H1 (cell line): ENCODE data around the gene GLT8D2. TPM values are rescaled to one million over a fixed set of nuclear protein-coding genes. Genes with fewer than 3 reads are reported as not detected.

Experiments
- CTCF ChIA-PET: fragments of 300-600 bp; sonication (Branson Sonifier 250); formaldehyde crosslinking; loops from one replicate; lab custom pipeline; 2021; ENCODE audit not compliant: partially characterized antibody; lab: Charles Lee
- POLR2A ChIA-PET: fragments of 300-600 bp; sonication (Branson Sonifier 250); formaldehyde crosslinking; loops from one replicate; lab custom pipeline; 2021; ENCODE audit warnings: inconsistent platforms; ENCODE audit not compliant: partially characterized antibody; lab: Charles Lee
- DNase-seq, 2 experiments: peaks; one replicate each; pipeline versions ENCODE4 v3.0.0 to v3.0.0-alpha.2; 2010 to 2022; ENCODE audit warnings: low spot score in 2 of 2, low read depth in 1 of 2, mixed read lengths in 1 of 2
- FAIRE-seq: peaks from 2 replicates; lab custom pipeline; 2011; peaks lifted over from hg19 to GRCh38; lab: Jason Lieb, UNC
- H2AFZ ChIP-seq: 2 replicates; pipeline ENCODE4 v1.8.1; 2012; ENCODE audit warnings: low read length, inconsistent platforms
- H2AK5ac ChIP-seq: 2 replicates; pipeline ENCODE4 v1.6.1; 2013; ENCODE audit warnings: low read depth, low read length
- H2BK120ac ChIP-seq: replicated peaks from 2 replicates; pipeline ENCODE3; 2013; ENCODE audit warnings: low read depth, low read length, inconsistent platforms
- H2BK12ac ChIP-seq: 2 replicates; pipeline ENCODE4 v1.6.1; 2013; ENCODE audit warnings: low read depth, low read length
- H2BK15ac ChIP-seq: 2 replicates; pipeline ENCODE4 v1.6.1; 2013; ENCODE audit warnings: low read length
- H2BK20ac ChIP-seq: 2 replicates; pipeline ENCODE4 v1.6.1; 2013; ENCODE audit warnings: low read length
- H2BK5ac ChIP-seq: 2 replicates; pipeline ENCODE4 v1.6.1; 2013; ENCODE audit warnings: low read depth, low read length
- H3K14ac ChIP-seq: 2 replicates; pipeline ENCODE4 v1.6.1; 2013; ENCODE audit warnings: inconsistent platforms; ENCODE audit not compliant: insufficient read length
- H3K18ac ChIP-seq: 2 replicates; pipeline ENCODE4 v1.6.1; 2013; ENCODE audit warnings: low read length; ENCODE audit errors: extremely low read depth
- H3K23ac ChIP-seq: 2 replicates; pipeline ENCODE4 v1.6.1; 2013; ENCODE audit warnings: inconsistent platforms; ENCODE audit not compliant: insufficient read length
- H3K23me2 ChIP-seq: 2 replicates; pipeline ENCODE4 v1.6.1; 2013; ENCODE audit warnings: low read depth, low read length
- H3K27ac ChIP-seq: 2 replicates; pipeline ENCODE4 v1.6.1; 2011; ENCODE audit warnings: low read depth, low read length, inconsistent platforms
- H3K27me3 ChIP-seq, 4 experiments: replicated peaks in 1 of 4; 1 replicate in 1 of 4; 2 replicates in 3 of 4; pipeline versions ENCODE4 v1.6.1 to v1.8.1; 2011 to 2013; ENCODE audit warnings: low read length in 3 of 4, mild to moderate bottlenecking in 3 of 4, inconsistent platforms in 2 of 4, mixed read lengths in 2 of 4, moderate library complexity in 1 of 4; ENCODE audit not compliant: control insufficient read depth in 3 of 4, insufficient read depth in 3 of 4; ENCODE audit errors: extremely low read depth in 1 of 4
- H3K36me3 ChIP-seq, 4 experiments: 2 replicates each; pipeline versions ENCODE4 v1.6.1 to v1.8.1; 2011 to 2013; ENCODE audit warnings: mild to moderate bottlenecking in 4 of 4, low read length in 3 of 4, moderate library complexity in 2 of 4, control low read depth in 1 of 4, inconsistent platforms in 1 of 4; ENCODE audit not compliant: insufficient read depth in 4 of 4, control insufficient read depth in 2 of 4
- H3K4ac ChIP-seq: replicated peaks from 2 replicates; pipeline ENCODE3; 2013; ENCODE audit warnings: low read length, low read depth, mixed read lengths, inconsistent platforms; ENCODE audit not compliant: insufficient read length
- H3K4me1 ChIP-seq, 4 experiments: replicated peaks in 1 of 4; 1 replicate in 1 of 4; 2 replicates in 3 of 4; pipeline versions ENCODE4 v1.6.1 to v1.8.1; 2011 to 2013; ENCODE audit warnings: low read length in 3 of 4, inconsistent platforms in 2 of 4, mixed read lengths in 1 of 4; ENCODE audit not compliant: insufficient read depth in 4 of 4, control insufficient read depth in 3 of 4
- H3K4me2 ChIP-seq, 2 experiments: 2 replicates each; pipeline versions ENCODE4 v1.6.1 to v1.8.1; 2011 to 2013; ENCODE audit warnings: low read depth in 2 of 2, low read length in 2 of 2, control low read depth in 1 of 2, inconsistent platforms in 1 of 2, mild to moderate bottlenecking in 1 of 2; ENCODE audit not compliant: insufficient read depth in 1 of 2
- H3K4me3 ChIP-seq, 4 experiments: fragments of 200-600, 300-600 bp in 1 of 4; sonication (generic), shearing (Covaris generic), sonication (Bioruptor Twin) in 1 of 4; 2 replicates each; pipeline versions ENCODE4 v1.5.1 to v1.8.1; 2011 to 2016; ENCODE audit warnings: low read length in 4 of 4, low read depth in 3 of 4, control low read depth in 2 of 4, inconsistent platforms in 2 of 4, mild to moderate bottlenecking in 2 of 4, mixed read lengths in 1 of 4, moderate library complexity in 1 of 4; ENCODE audit not compliant: insufficient read depth in 2 of 4; ENCODE audit errors: extremely low read depth in 1 of 4
- H3K56ac ChIP-seq: replicated peaks from 2 replicates; pipeline ENCODE3; 2013; ENCODE audit warnings: low read depth, mild to moderate bottlenecking, mixed read lengths, low read length, inconsistent platforms; ENCODE audit not compliant: insufficient read length
- H3K79me1 ChIP-seq: 2 replicates; pipeline ENCODE4 v1.6.1; 2013; ENCODE audit warnings: low read depth, low read length, control low read depth
- H3K79me2 ChIP-seq, 2 experiments: 2 replicates each; pipeline versions ENCODE4 v1.6.1 to v1.8.1; 2012 to 2013; ENCODE audit warnings: low read length in 2 of 2, mild to moderate bottlenecking in 2 of 2, inconsistent platforms in 1 of 2; ENCODE audit not compliant: insufficient read depth in 2 of 2, control insufficient read depth in 1 of 2
- H3K9ac ChIP-seq, 4 experiments: replicated peaks in 1 of 4; 1 replicate in 1 of 4; 2 replicates in 3 of 4; pipeline versions ENCODE4 v1.6.1 to v1.8.1; 2011 to 2013; ENCODE audit warnings: low read depth in 3 of 4, low read length in 3 of 4, control low read depth in 2 of 4, mild to moderate bottlenecking in 2 of 4, moderate library complexity in 2 of 4, inconsistent platforms in 1 of 4; ENCODE audit errors: extremely low read depth in 1 of 4
- H3K9me3 ChIP-seq, 2 experiments: 2 replicates each; pipeline versions ENCODE4 v1.6.1 to v1.8.1; 2012 to 2013; ENCODE audit warnings: mild to moderate bottlenecking in 2 of 2, moderate library complexity in 2 of 2, control low read depth in 1 of 2, inconsistent platforms in 1 of 2, low read depth in 1 of 2, low read length in 1 of 2, mixed read lengths in 1 of 2; ENCODE audit not compliant: insufficient read depth in 2 of 2
- H4K20me1 ChIP-seq, 2 experiments: replicated peaks in 1 of 2; 2 replicates each; pipeline versions ENCODE3 to v1.8.1; 2011 to 2013; ENCODE audit warnings: inconsistent platforms in 2 of 2, low read length in 2 of 2, mild to moderate bottlenecking in 1 of 2; ENCODE audit not compliant: insufficient read depth in 2 of 2, control insufficient read depth in 1 of 2
- H4K5ac ChIP-seq: 2 replicates; pipeline ENCODE4 v1.6.1; 2013; ENCODE audit warnings: low read length, low read depth, mixed read lengths, inconsistent platforms; ENCODE audit not compliant: insufficient read length
- H4K8ac ChIP-seq: 2 replicates; pipeline ENCODE4 v1.8.0; 2013; ENCODE audit warnings: mild to moderate bottlenecking, moderate library complexity, low read length, inconsistent platforms; ENCODE audit not compliant: insufficient read depth; ENCODE audit errors: extremely low read depth
- H4K91ac ChIP-seq: replicated peaks from 2 replicates; pipeline ENCODE3; 2013; ENCODE audit warnings: low read length, mixed read lengths, inconsistent platforms; ENCODE audit not compliant: insufficient read length
- ASH2L ChIP-seq: fragments of 200-600, 300-600 bp; sonication (generic); IDR thresholded peaks from one replicate; pipeline ENCODE4 v1.7.1; 2017; ENCODE audit warnings: low read length
- BCL11A ChIP-seq, 2 experiments: IDR thresholded peaks; one replicate each; pipeline ENCODE4 v1.6.1; 2011; ENCODE audit warnings: low read depth in 2 of 2, low read length in 2 of 2, mild to moderate bottlenecking in 2 of 2
- HDAC6 ChIP-seq: IDR thresholded peaks from one replicate; pipeline ENCODE4 v1.7.1; 2012; ENCODE audit warnings: low read depth, mild to moderate bottlenecking, inconsistent platforms, low read length, moderate library complexity
- RXRA ChIP-seq: IDR thresholded peaks from 2 replicates; pipeline ENCODE4 v1.6.1; 2011; ENCODE audit warnings: low read depth, mild to moderate bottlenecking, low read length, moderate library complexity; ENCODE audit not compliant: insufficient read depth
- SIN3A ChIP-seq, 2 experiments: IDR thresholded peaks in 1 of 2; conservative IDR thresholded peaks in 1 of 2; 2 replicates each; pipeline ENCODE4 v1.6.1; 2011 to 2012; ENCODE audit warnings: low read length in 2 of 2, improper control_type of control experiment in 1 of 2, low read depth in 1 of 2, mild to moderate bottlenecking in 1 of 2
- SIRT6 ChIP-seq: IDR thresholded peaks from one replicate; pipeline ENCODE4 v1.7.1; 2012; ENCODE audit warnings: low read length, inconsistent platforms
- SP2 ChIP-seq: IDR thresholded peaks from 2 replicates; pipeline ENCODE4 v1.6.1; 2012; ENCODE audit warnings: mild to moderate bottlenecking, low read length, inconsistent platforms
- WGBS, 2 experiments: shearing (Covaris generic) in 1 of 2; methylation state at CpG; one replicate each; pipeline versions ENCODE4 v1.1.6 to v1.1.7; 2013 to 2015; ENCODE audit warnings: low lambda C conversion rate in 2 of 2, mixed read lengths in 2 of 2, inconsistent platforms in 1 of 2, low coverage in 1 of 2, missing lambda C conversion rate in 1 of 2; ENCODE audit not compliant: insufficient replicate concordance in 2 of 2, insufficient coverage in 1 of 2, insufficient read length in 1 of 2; ENCODE audit errors: extremely low coverage in 1 of 2, missing lambda C conversion rate in 1 of 2; 5-methylcytosine and 5-hydroxymethylcytosine counted together
- polyA plus RNA-seq, 7 experiments: library from polyadenylated mRNA; depleted of rRNA in 3 of 7; stranded (reverse) in 5 of 7; unstranded in 2 of 7; fragments of >200 nt in 5 of 7; fragments of 200-250 nt in 2 of 7; gene quantifications; 1 replicate in 5 of 7; 2 replicates in 1 of 7; 4 replicates in 1 of 7; pipeline versions ENCODE4 v1.2.1 to v1.2.3, GENCODE V29; 2011 to 2013; ENCODE audit warnings: missing spikeins in 2 of 7, mixed read lengths in 2 of 7
- total RNA-seq: library from RNA; stranded (reverse); fragmentation: NEBNext Ultra II Directional; extraction: Animal tissue kit (Norgen Biotek cat#: 25700); gene quantifications from 2 replicates; pipeline ENCODE4 v1.2.1, GENCODE V29; 2021

The GLT8D2 gene
- total and polyA plus RNA-seq, 2 of the 8 experiments (the other 6 are each of a cell fraction or from before 2014, with no cell fraction given): 6.8 to 9.8 TPM

GRCh38 chr12:104003596-104003995, 46.4 kb downstream of the GLT8D2 start:
- POLR2A ChIA-PET: interaction anchor here (0.5 to 0.8 kb wide), 2 partner anchors 17 to 38 kb away, joined by 3 read pairs; partner anchors contain the start of gene TDG

More at GRCh38 chr12:104003596-104003995, 46.4 kb downstream of the GLT8D2 start:
- Histone ChIP-seq H3K27ac (no peak overlapping the region), H2BK5ac (no peak overlapping the region), H2BK15ac (no peak overlapping the region), H4K91ac (no peak overlapping the region), H4K20me1 (no peaks in the 10 kb centered on the region), H3K36me3 (no peaks in the 10 kb centered on the region), H2AK5ac (no peak overlapping the region), H3K4me1 (no peaks in the 10 kb centered on the region), H3K79me2 (no peaks in the 10 kb centered on the region), H3K56ac (no peak overlapping the region), H2BK12ac (no peak overlapping the region), H3K4ac (no peak overlapping the region), H4K5ac (no peak overlapping the region), H3K23me2 (no peaks in the 10 kb centered on the region), H3K79me1 (no peaks in the 10 kb centered on the region), H4K8ac (no peak overlapping the region)
- no peak for DNase-seq
- 89% methylated on average over 2 of the region's 2 CpGs; no CpG with 5 or more reads in 1 of the 2 experiments for WGBS, 2 experiments
- TF ChIP-seq SIN3A (conservative IDR thresholded peaks at IDR 0.05 in 1 of 2, IDR thresholded peaks at IDR 0.05 in 1 of 2; ENCODE audit: low read depth in 1 of 2, low read length in 2 of 2) (no peak), ASH2L (no peak), SIRT6 (no peak), RXRA (no peak), SP2 (no peak), BCL11A (IDR thresholded peaks at IDR 0.05; ENCODE audit: low read depth in 2 of 2, low read length in 2 of 2) (no peak), HDAC6 (no peak)
- TF ChIP-seq, all 59 proteins: peak for 0
- CTCF ChIA-PET: interaction anchor here (1.0 kb wide), 1 partner anchor 105 kb away, joined by 3 read pairs; no protein-coding TSS in a partner anchor
- Histone ChIP-seq H3K14ac (no peak overlapping the region), H3K18ac (no peak overlapping the region), H2BK20ac (no peak overlapping the region), H3K4me2 (no peak overlapping the region), H2BK120ac (no peak overlapping the region), H3K23ac (no peak overlapping the region), H3K4me3 (no peak overlapping the region), H3K27me3 (no peaks in the 10 kb centered on the region), H3K9ac (no peak overlapping the region), H2AFZ (no peak overlapping the region), H3K9me3 (no peaks in the 10 kb centered on the region)
- no peak for FAIRE-seq
